IPS-18c (cell line): ENCODE results near the gene RHNO1.
"Not testable (repeated sequence)": the region's sequence is repeated elsewhere in the genome, so short reads cannot be mapped to it uniquely, and the experiment has no call there.

Experiments
- H3K4me3 ChIP-seq: 2 replicates; pipeline ENCODE4 v1.7.0; 2013; ENCODE audit warnings: low read depth, mild to moderate bottlenecking, low read length, moderate library complexity; ENCODE audit not compliant: insufficient read depth
- H3K9me3 ChIP-seq: one replicate; pipeline ENCODE4 v1.6.1; 2013; ENCODE audit warnings: mild to moderate bottlenecking, low read length, moderate library complexity; ENCODE audit not compliant: control insufficient read depth, insufficient read depth

RHNO1 gene

GRCh38 chr12:2856051-2856450 lies 21.0 kb upstream of the RHNO1 start:
- no peaks in the 10 kb centered on the region for H3K9me3 ChIP-seq

GRCh38 chr12:2857021-2857431 lies 20.0 kb upstream of the RHNO1 start, which contains the start of gene TEX52:
Gene TEX52, minus strand, starts transcription at chr12:2857039. Its CDS starts 13 bp downstream, at chr12:2857026.
- no peaks in the 10 kb centered on the region for H3K9me3 ChIP-seq
- no peak within 1 kb of the TSS for H3K4me3 ChIP-seq

More at GRCh38 chr12:2856051-2856450, 21.0 kb upstream of the RHNO1 start:
- H3K4me3 ChIP-seq, result no peak overlapping the region

GRCh38 chr12:2857576-2857975 lies 19.4 kb upstream of the RHNO1 start:
- Histone ChIP-seq H3K4me3 (no peak overlapping the region), H3K9me3 (no peaks in the 10 kb centered on the region)

GRCh38 chr12:2858334-2858733 lies 18.7 kb upstream of the RHNO1 start:
- no peaks in the 10 kb centered on the region for H3K9me3 ChIP-seq
- H3K4me3 ChIP-seq, result no peak overlapping the region

- no peaks in the 10 kb centered on the region for H3K9me3 ChIP-seq
- H3K4me3 ChIP-seq, result no peak overlapping the region
These were observed 18.0 kb upstream of the RHNO1 start for GRCh38 chr12:2858944-2859421.

GRCh38 chr12:2860170-2860569 lies 16.9 kb upstream of the RHNO1 start:
- Histone ChIP-seq H3K4me3 (no peak overlapping the region), H3K9me3 (no peaks in the 10 kb centered on the region)

GRCh38 chr12:2862876-2863275 lies 14.1 kb upstream of the RHNO1 start:
- Histone ChIP-seq H3K9me3 (no peaks in the 10 kb centered on the region), H3K4me3 (no peak overlapping the region)

- H3K4me3 ChIP-seq, H3K9me3 ChIP-seq: not testable (repeated sequence)
These were observed 13.6 kb upstream of the RHNO1 start for GRCh38 chr12:2863402-2863801.

- Histone ChIP-seq H3K4me3 (no peak overlapping the region), H3K9me3 (no peaks in the 10 kb centered on the region)
These were observed 12.8 kb upstream of the RHNO1 start for GRCh38 chr12:2864198-2864597.

GRCh38 chr12:2868986-2869632 lies 7.9 kb upstream of the RHNO1 start:
- not testable (repeated sequence) for H3K9me3 ChIP-seq, H3K4me3 ChIP-seq

GRCh38 chr12:2876431-2877046 lies 484 bp upstream of the RHNO1 start:
- no peaks in the 10 kb centered on the region for H3K9me3 ChIP-seq

GRCh38 chr12:2877953-2878732 lies 1.1 kb downstream of the RHNO1 start:
- no peaks in the 10 kb centered on the region for H3K9me3 ChIP-seq

More at GRCh38 chr12:2876431-2877046, 484 bp upstream of the RHNO1 start:
- H3K4me3 ChIP-seq, result peak overlapping the region; percentile 93

GRCh38 chr12:2879853-2880252 lies 2.8 kb downstream of the RHNO1 start:
- Histone ChIP-seq H3K4me3 (no peak overlapping the region), H3K9me3 (no peaks in the 10 kb centered on the region)

More at GRCh38 chr12:2877953-2878732, 1.1 kb downstream of the RHNO1 start:
- H3K4me3 ChIP-seq, result peak overlapping the region; percentile 93

- H3K9me3 ChIP-seq, result no peaks in the 10 kb centered on the region
- H3K4me3 ChIP-seq, result no peak overlapping the region
These were observed 7.8 kb downstream of the RHNO1 start for GRCh38 chr12:2884810-2885209.

- no peaks in the 10 kb centered on the region for H3K9me3 ChIP-seq
- no peak overlapping the region for H3K4me3 ChIP-seq
These were observed 9.9 kb downstream of the RHNO1 start for GRCh38 chr12:2886768-2887450.

- Histone ChIP-seq H3K4me3 (peak overlapping the region; percentile 54; the same call in 1 of the 2 replicates), H3K9me3 (no peaks in the 10 kb centered on the region)
These were observed 13.0 kb downstream of the RHNO1 start for GRCh38 chr12:2890001-2890387.
